NCI-H2107 (cell line): Measurements from ENCODE around the gene TULP1.

Source experiments
- DNase-seq: peaks from one replicate; lab custom pipeline; 2025; lab: John Stamatoyannopoulos, UW

The TULP1 gene

GRCh38 chr6:35496841-35497570 lies 15.7 kb downstream of the TULP1 start, which contains the start of gene TEAD3:
TEAD3 (minus strand) TSS chr6:35497079.
- DNase-seq, result no peak

- no peak for DNase-seq
Observed at GRCh38 chr6:35496036-35496840, 16.5 kb downstream of the TULP1 start.

DNA sequence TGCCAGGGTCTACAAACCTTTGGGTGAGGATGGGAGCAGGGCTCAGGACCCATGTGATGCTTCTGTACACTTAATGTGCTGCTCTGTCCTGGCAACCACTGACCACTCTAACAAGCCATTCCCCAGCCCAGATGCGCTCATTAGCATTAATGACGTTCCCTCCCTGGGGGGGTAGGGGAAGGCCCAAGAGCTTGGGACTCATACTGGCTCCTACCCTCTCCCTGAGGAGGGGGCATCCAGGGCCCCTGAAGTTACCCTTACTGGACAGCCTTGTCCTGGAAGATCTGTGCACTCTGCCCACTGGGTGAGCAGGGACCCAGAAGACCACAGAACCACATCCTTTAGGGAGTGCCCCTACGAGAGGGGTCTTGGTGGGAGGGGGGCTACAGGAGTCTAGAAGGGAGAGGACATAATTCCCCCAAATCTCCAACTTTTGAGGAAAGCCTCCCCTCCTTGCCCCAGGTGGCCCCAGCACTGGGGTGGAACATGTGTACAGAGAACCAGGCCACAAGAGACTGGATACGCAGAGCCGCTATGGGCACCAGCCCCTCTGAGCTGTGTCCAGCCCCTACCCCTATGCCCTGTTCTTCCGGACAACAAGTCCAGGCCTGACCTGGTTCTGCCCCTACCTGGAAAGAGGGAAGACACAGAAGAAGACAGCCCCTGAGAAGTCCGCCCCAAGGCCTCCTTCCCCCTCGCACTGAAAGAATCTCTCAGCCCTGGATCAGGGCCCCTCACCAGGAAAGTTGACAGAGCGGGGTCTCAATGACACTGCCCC lies 17.2 kb downstream of the TULP1 start:
- no peak for DNase-seq

GRCh38 chr6:35494161-35494563 lies 18.5 kb downstream of the TULP1 start:
- DNase-seq, result no peak

- no peak for DNase-seq
Observed at GRCh38 chr6:35493307-35493983, 19.3 kb downstream of the TULP1 start.

GRCh38 chr6:35492974-35493284 lies 19.8 kb downstream of the TULP1 start:
- DNase-seq, result no peak

DNA sequence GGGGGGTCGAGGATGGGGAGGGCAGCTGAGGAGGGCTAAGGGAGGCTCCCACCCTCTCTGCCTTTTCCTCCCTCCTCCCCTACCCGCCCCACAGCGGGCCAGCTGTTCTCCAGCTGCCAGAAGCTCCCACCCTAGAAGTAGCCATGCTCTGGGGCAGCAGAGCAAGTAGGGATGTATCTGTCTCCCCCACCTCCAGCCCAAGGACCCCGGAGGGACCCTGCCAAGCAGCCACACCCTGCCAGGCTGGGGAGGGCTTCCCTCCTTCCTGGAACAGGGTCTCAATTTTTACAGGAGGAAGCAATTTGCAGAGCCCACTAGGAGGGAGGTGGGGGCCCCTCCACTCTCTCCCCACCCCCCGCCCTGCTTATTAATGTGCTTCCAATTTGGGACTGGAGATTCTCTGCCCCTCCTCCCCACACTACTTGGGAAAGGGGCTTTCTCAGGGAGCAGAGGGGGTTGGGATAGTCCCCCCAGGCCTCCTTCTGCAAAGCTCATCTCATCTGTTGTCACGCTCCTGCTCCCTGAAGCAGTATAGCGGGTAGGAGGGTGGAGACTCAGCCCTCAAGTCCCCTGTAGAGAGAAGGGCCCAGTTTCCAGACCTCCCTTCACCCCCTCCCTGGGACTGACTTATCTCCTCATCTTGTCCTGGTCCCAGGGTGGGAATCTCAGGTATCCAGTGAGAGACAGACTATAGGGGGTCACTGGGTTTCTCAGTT lies 20.3 kb downstream of the TULP1 start:
- no peak for DNase-seq

- no peak for DNase-seq
Observed at GRCh38 chr6:35491558-35492257, 21.0 kb downstream of the TULP1 start.

DNA sequence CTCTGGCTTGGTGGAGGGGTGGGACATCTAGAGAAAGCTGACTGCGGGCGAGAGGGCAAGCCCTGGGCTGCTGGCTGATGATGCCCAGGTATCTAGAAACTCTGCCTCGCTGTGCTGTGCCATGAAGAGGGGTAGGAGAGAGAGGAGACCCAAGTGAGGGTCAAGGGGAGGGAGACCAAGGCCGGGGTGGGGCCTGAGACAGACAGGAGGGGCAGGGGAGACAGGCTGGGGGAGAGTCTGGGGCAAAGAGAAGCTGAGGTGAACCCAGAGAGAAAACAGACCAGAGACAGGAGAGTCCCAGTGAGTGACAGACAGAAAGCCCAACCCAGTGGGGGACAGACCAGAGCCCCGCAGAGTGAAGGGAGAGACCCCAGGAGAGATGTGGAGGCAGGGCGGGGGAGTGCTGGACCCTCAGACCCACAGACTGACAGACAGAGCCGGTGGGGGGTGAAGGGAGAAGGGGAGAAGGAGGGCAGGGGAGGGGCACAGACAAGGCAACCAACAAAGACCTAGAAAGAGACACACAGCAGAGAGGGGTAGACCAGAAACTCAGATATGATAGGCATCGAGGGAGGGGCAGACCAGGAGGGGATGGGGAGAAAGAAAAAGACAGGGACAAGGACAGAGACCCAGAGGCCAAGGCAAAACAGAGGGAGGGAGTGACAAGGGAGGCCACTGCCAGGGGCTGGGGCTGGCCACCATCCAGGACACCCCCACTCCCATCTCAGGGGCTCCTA lies 21.7 kb downstream of the TULP1 start:
- no peak for DNase-seq

GRCh38 chr6:35489995-35490791 lies 22.5 kb downstream of the TULP1 start:
- DNase-seq, result no peak

DNA sequence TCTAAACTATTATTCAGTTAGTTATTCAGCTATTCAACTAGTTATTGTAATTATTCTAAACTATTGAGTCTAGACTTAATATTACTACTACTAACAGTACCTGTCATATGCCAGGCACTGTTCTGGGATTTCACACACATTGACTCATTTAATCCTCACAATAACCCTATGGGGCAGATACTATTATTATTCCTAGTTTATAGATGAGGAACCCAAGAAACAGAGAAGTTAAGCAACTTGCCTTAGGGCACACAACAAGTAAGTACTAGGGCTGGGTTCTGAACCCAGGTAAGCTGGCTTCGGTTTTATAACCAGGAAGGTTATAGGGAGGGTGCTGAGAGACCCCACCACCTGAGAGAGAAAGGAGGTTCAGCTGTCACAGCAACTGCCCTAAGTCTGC lies 23.6 kb downstream of the TULP1 start:
- no peak for DNase-seq

GRCh38 chr6:35488517-35488862 lies 24.2 kb downstream of the TULP1 start:
- DNase-seq, result no peak

DNA sequence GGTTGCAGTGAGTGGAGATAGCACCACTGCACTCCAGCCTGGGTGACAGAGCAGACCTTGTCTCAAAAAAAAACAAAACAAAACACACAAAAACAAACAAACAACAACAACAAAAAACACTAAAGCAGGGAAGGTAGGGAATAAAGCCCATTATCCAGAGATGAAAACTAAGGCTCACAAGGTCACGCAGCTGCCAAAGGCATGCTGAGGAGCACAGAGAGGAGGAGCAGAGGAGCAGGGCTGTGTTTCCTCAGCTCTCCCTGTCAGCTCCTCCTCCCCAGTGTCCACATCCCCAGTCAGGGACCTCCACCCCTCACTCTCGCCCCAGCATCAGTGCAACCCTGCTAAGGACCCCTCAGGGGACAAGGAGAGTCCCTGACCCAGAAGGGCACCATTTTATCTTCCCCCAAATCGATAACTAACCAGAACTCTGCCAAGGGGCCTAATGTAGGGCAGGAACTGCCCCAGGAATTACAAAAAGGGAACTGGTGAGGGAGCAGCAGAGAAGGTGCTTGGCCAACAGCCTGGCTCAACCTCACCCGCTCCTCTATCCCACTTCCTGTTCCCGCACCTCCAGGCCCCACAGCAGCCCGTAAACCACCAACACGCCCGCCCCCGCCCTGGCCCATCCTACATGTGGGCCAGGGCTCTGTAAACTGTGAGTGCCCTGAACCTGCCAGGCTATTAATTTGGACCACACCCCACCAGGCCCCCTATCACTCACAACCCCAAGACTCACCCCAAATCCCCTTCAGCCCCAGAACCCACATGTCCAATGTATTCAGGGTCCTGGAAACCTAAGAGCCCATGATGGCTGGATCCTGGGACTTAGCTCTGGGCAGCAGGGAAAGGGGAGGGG lies 24.8 kb downstream of the TULP1 start:
- no peak for DNase-seq

- DNase-seq, result no peak
Observed at GRCh38 chr6:35486005-35486925, 26.4 kb downstream of the TULP1 start.

DNA sequence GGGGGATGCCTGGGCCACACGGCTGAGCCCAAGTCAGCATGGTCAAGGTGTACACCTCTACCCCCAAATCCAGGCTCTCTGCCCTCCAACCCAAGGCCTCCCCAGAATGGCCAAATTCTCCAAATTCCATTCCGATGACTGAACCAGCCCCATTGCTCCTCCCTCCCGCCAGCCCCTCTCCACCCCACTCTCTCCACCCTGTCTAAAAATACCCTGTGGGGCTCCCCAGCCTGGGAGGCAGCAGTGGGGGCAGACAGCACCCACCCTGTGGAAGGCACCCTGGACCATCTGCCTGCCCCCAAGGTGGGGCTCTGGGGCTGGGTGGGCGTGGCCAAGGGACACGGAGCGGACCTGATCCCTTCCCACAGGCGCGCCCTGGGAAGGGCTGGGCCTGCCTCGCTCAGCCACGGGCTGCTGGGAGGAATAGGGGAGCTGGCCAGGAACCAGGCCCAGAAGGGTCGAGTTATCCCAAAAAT lies 27.3 kb downstream of the TULP1 start:
- DNase-seq, result no peak

- no peak for DNase-seq
Observed at GRCh38 chr6:35484921-35485392, 27.7 kb downstream of the TULP1 start.
